Stimulated activated CD8-positive, alpha-beta memory T cell treated with anti-CD3 and anti-CD28 coated beads, Interleukin-4, amount 100 ng/mL, for 24 hours (primary cell): Measurements from ENCODE around the gene MCM9.
"Not testable (repeated sequence)": the region's sequence is repeated elsewhere in the genome, so short reads cannot be mapped to it uniquely, and the experiment has no call there.

Experiments used
- DNase-seq: peaks from one replicate; pipeline ENCODE4 v3.0.0-alpha.2; 2020; ENCODE audit warnings: low read depth

The MCM9 gene

GRCh38 chr6:118765316-118765715 is 169.6 kb downstream of the MCM9 start:
- DNase-seq = not testable (repeated sequence)

- DNase-seq = no peak
Measured at GRCh38 chr6:118764766-118765165, 170.2 kb downstream of the MCM9 start.
